ENCODE measurements around the gene DHPS.

- TF ChIP-seq CTCF (IDR thresholded peaks at IDR 0.05) (no peak), POLR2A (IDR thresholded peaks at IDR 0.05) (no peak)
Measured at GRCh38 chr19:12648088-12648487, 33.6 kb downstream of the DHPS start.
